Smooth muscle cell (in vitro differentiated cells): ENCODE results near the gene NTN1. TPM values are rescaled to one million over a fixed set of nuclear protein-coding genes. Genes with fewer than 3 reads are reported as not detected.

Experiments used
- DNase-seq: peaks from one replicate; lab custom pipeline; 2025; ENCODE audit not compliant: unreplicated experiment; lab: John Stamatoyannopoulos, UW
- H2AFZ ChIP-seq: fragments of 200-600 bp; sonication (generic); 2 replicates; pipeline ENCODE4 v1.6.0; 2016; ENCODE audit warnings: antibody characterized with exemption, low read depth, mild to moderate bottlenecking
- H3F3A ChIP-seq: fragments of 200-600 bp; sonication (generic); 2 replicates; pipeline ENCODE4 v1.6.0; 2017; ENCODE audit warnings: antibody characterized with exemption, low read depth
- H3K27ac ChIP-seq: fragments of 200-600 bp; sonication (generic); 2 replicates; pipeline ENCODE4 v1.5.1; 2016; ENCODE audit warnings: low read depth, mild to moderate bottlenecking
- H3K27me3 ChIP-seq: fragments of 200-600 bp; sonication (generic); 2 replicates; pipeline ENCODE4 v1.6.1; 2016; ENCODE audit warnings: low read depth, mild to moderate bottlenecking
- H3K36me3 ChIP-seq: fragments of 200-600 bp; sonication (generic); 2 replicates; pipeline ENCODE4 v1.5.1; 2016; ENCODE audit warnings: low read depth
- H3K4me1 ChIP-seq: fragments of 200-600 bp; sonication (generic); 2 replicates; pipeline ENCODE4 v1.5.1; 2016; ENCODE audit warnings: low read depth
- H3K4me2 ChIP-seq: fragments of 200-600 bp; sonication (generic); 2 replicates; pipeline ENCODE4 v1.6.0; 2016; ENCODE audit warnings: mild to moderate bottlenecking
- H3K4me3 ChIP-seq: fragments of 200-600 bp; sonication (generic); 2 replicates; pipeline ENCODE4 v1.5.1; 2016; ENCODE audit warnings: mild to moderate bottlenecking
- H3K79me2 ChIP-seq: fragments of 200-600 bp; sonication (generic); 2 replicates; pipeline ENCODE4 v1.6.0; 2016; ENCODE audit warnings: low read depth, mild to moderate bottlenecking
- H3K9ac ChIP-seq: fragments of 200-600 bp; sonication (generic); 2 replicates; pipeline ENCODE4 v1.6.0; 2016; ENCODE audit warnings: low read depth
- H3K9me3 ChIP-seq: fragments of 200-600 bp; sonication (generic); replicated peaks from 2 replicates; pipeline ENCODE4 v1.5.1; 2016; ENCODE audit warnings: low read depth
- H4K20me1 ChIP-seq: fragments of 200-600 bp; sonication (generic); 2 replicates; pipeline ENCODE4 v1.6.0; 2016; ENCODE audit warnings: low read depth
- CTCF ChIP-seq: fragments of 200-600 bp; sonication (generic); IDR thresholded peaks from 2 replicates; pipeline ENCODE4 v1.5.1; 2017; ENCODE audit warnings: borderline replicate concordance, mild to moderate bottlenecking, antibody characterized with exemption; ENCODE audit not compliant: insufficient read depth, poor library complexity, severe bottlenecking
- WGBS: methylation state at CpG from one replicate; pipeline ENCODE4 v1.1.7; 2016; ENCODE audit warnings: low lambda C conversion rate; 5-methylcytosine and 5-hydroxymethylcytosine counted together
- polyA plus RNA-seq: library from polyadenylated mRNA; unstranded; fragments of >200 nt; fragmentation: Nextera tagmentation; extraction: Ambion mirVana; gene quantifications from 2 replicates; pipeline ENCODE4 v1.2.1, GENCODE V29; 2016
- total RNA-seq: library from RNA; depleted of rRNA; stranded (reverse); fragments of >200 nt; gene quantifications from 2 replicates; pipeline ENCODE4 v1.2.3, GENCODE V29; 2014

Gene NTN1
- total and polyA plus RNA-seq, 2 experiments from 2014 or later, result 0.07 to 0.72 TPM

- Histone ChIP-seq H3K4me1 (peaks cover 3% of the 10 kb centered on the region), H3K9me3 (no peaks in the 10 kb centered on the region), H3K27ac (no peak overlapping the region), H3K27me3 (no peaks in the 10 kb centered on the region), H3K4me2 (no peak overlapping the region), H3F3A (no peaks in the 10 kb centered on the region), H3K4me3 (no peak overlapping the region), H3K36me3 (no peaks in the 10 kb centered on the region), H3K9ac (no peak overlapping the region), H2AFZ (no peak overlapping the region), H3K79me2 (no peaks in the 10 kb centered on the region), H4K20me1 (no peaks in the 10 kb centered on the region)
- DNase-seq, result no peak
- TF ChIP-seq CTCF, result no peak
- WGBS, result 88% methylated on average over 16 of the region's 16 CpGs
Observed at GRCh38 chr17:9241774-9242496, 220.6 kb downstream of the NTN1 start.

GRCh38 chr17:9242497-9242881 lies 221.2 kb downstream of the NTN1 start:
- no peak overlapping the region for H3K9ac ChIP-seq
- no peak for DNase-seq
- H3K36me3 ChIP-seq, result no peaks in the 10 kb centered on the region
- no peak overlapping the region for H2AFZ ChIP-seq
- H3K27me3 ChIP-seq, result no peaks in the 10 kb centered on the region
- H3K79me2 ChIP-seq, result no peaks in the 10 kb centered on the region
- WGBS, result 89% methylated on average over 16 of the region's 16 CpGs
- H3K9me3 ChIP-seq, result no peaks in the 10 kb centered on the region
- no peak overlapping the region for H3K4me3 ChIP-seq
- no peak for TF ChIP-seq CTCF
- peaks cover 3% of the 10 kb centered on the region for H3K4me1 ChIP-seq
- H3F3A ChIP-seq, result no peaks in the 10 kb centered on the region
- H4K20me1 ChIP-seq, result no peaks in the 10 kb centered on the region
- H3K27ac ChIP-seq, result no peak overlapping the region
- no peak overlapping the region for H3K4me2 ChIP-seq

- Histone ChIP-seq H3K79me2 (no peaks in the 10 kb centered on the region), H3K9ac (no peak overlapping the region), H4K20me1 (no peaks in the 10 kb centered on the region), H3K27ac (no peak overlapping the region), H3F3A (no peaks in the 10 kb centered on the region), H3K9me3 (no peaks in the 10 kb centered on the region), H3K4me3 (no peak overlapping the region), H3K4me1 (peaks cover 3% of the 10 kb centered on the region), H3K36me3 (no peaks in the 10 kb centered on the region), H2AFZ (no peak overlapping the region), H3K4me2 (no peak overlapping the region), H3K27me3 (no peaks in the 10 kb centered on the region)
- WGBS, result 93% methylated on average over 8 of the region's 8 CpGs
- DNase-seq, result no peak
- TF ChIP-seq CTCF, result no peak
Observed at GRCh38 chr17:9242983-9243382, 221.7 kb downstream of the NTN1 start.
